H1 (cell line): ENCODE data around the gene YEATS2. TPM values are rescaled to one million over a fixed set of nuclear protein-coding genes. Genes with fewer than 3 reads are reported as not detected.

Experiments used
- CHD1 ChIP-seq: IDR thresholded peaks from 2 replicates; pipeline ENCODE4 v1.6.1; 2012; ENCODE audit warnings: low read depth, low read length, improper control_type of control experiment
- CREB1 ChIP-seq: IDR thresholded peaks from 2 replicates; pipeline ENCODE4 v1.6.1; 2012; ENCODE audit warnings: inconsistent platforms
- SAP30 ChIP-seq: fragments of 300-600 bp; sonication (generic); IDR thresholded peaks from 2 replicates; pipeline ENCODE4 v1.7.1; 2012; ENCODE audit warnings: low read length, moderate library complexity, mild to moderate bottlenecking, inconsistent platforms; ENCODE audit not compliant: insufficient read depth, insufficient replicate concordance
- SIN3A ChIP-seq, 2 experiments: IDR thresholded peaks in 1 of 2; conservative IDR thresholded peaks in 1 of 2; 2 replicates each; pipeline ENCODE4 v1.6.1; 2011 to 2012; ENCODE audit warnings: low read length in 2 of 2, improper control_type of control experiment in 1 of 2, low read depth in 1 of 2, mild to moderate bottlenecking in 1 of 2
- polyA plus RNA-seq, 7 experiments: library from polyadenylated mRNA; depleted of rRNA in 3 of 7; stranded (reverse) in 5 of 7; unstranded in 2 of 7; fragments of >200 nt in 5 of 7; fragments of 200-250 nt in 2 of 7; gene quantifications; 1 replicate in 5 of 7; 2 replicates in 1 of 7; 4 replicates in 1 of 7; pipeline versions ENCODE4 v1.2.1 to v1.2.3, GENCODE V29; 2011 to 2013; ENCODE audit warnings: missing spikeins in 2 of 7, mixed read lengths in 2 of 7
- total RNA-seq: library from RNA; stranded (reverse); fragmentation: NEBNext Ultra II Directional; extraction: Animal tissue kit (Norgen Biotek cat#: 25700); gene quantifications from 2 replicates; pipeline ENCODE4 v1.2.1, GENCODE V29; 2021

YEATS2 gene
- total and polyA plus RNA-seq, 2 of the 8 experiments (the other 6 are each of a cell fraction or from before 2014, with no cell fraction given), result 35.3 to 53.7 TPM

DNA sequence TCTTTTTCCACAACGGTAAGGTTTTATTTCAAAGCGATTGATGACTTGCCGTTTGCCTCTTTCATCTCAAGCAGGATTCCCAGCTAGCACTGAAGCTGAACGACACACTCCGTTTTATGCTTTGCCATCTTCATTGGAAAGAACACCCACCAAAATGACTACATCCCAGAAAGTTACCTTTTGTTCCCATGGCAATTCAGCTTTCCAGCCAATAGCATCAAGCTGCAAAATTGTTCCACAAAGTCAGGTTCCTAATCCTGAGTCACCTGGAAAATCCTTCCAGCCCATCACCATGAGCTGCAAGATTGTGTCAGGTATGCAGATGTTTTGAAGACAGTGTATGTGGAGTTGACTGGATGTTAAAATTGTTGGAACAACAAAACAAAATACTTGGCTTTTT lies 56.5 kb downstream of the YEATS2 start (continued):
- TF ChIP-seq SIN3A (conservative IDR thresholded peaks at IDR 0.05 in 1 of 2, IDR thresholded peaks at IDR 0.05 in 1 of 2; ENCODE audit: low read depth in 1 of 2, low read length in 2 of 2) (no peak), CHD1 (no peak), CREB1 (no peak), SAP30 (no peak)
